ENCODE measurements around the gene GRB2. TPM values are rescaled to one million over a fixed set of nuclear protein-coding genes. Genes with fewer than 3 reads are reported as not detected.

GRB2 gene
- total and polyA plus RNA-seq, 10 of the 15 experiments (the other 5 are each of a cell fraction or from before 2014, with no cell fraction given), result 113 to 268 (median 158) TPM

DNA sequence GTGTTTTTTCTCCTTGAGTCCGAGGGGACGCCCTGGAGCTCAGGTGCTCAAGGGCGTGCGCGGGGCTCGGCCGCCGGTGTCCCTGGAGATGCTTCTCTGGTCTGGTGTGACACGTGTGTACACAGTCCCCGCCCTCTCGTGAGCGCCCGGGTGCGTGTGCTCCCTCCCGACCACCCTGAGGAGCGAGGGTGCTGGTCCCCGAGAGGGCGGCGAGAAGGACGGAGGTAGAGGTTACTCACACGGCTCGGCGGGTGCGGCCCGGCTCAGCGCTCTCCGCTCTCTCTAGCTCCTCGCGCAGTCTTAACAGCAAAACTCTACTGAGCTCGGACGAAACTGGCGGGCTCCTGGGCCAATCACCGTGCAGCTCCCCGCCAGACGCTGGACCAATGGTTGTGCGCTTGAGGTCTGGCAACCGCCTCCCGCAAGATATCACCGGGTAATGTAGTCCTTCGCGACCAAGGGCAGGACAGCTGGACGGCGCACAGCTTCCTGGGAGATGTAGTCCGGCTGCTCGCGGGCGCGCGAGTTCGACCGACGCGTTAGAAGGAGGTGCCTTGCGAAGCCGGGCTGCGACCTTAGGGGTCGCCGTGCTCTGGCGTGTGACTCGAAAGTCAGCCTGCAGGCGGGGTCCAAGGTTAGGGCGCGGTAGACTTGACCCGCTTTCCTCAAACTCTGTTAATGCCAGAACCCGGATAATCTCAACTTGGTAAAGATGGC, 116.2 kb downstream of the GRB2 start, which contains the start of gene SLC25A19 (continued):
- TF ChIP-seq, protein P1, sequence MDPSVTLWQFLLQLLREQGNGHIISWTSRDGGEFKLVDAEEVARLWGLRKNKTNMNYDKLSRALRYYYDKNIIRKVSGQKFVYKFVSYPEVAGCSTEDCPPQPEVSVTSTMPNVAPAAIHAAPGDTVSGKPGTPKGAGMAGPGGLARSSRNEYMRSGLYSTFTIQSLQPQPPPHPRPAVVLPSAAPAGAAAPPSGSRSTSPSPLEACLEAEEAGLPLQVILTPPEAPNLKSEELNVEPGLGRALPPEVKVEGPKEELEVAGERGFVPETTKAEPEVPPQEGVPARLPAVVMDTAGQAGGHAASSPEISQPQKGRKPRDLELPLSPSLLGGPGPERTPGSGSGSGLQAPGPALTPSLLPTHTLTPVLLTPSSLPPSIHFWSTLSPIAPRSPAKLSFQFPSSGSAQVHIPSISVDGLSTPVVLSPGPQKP (IDR thresholded peaks at IDR 0.05; ENCODE audit: low read depth, low read length), result no peak
- TF ChIP-seq, protein P2, sequence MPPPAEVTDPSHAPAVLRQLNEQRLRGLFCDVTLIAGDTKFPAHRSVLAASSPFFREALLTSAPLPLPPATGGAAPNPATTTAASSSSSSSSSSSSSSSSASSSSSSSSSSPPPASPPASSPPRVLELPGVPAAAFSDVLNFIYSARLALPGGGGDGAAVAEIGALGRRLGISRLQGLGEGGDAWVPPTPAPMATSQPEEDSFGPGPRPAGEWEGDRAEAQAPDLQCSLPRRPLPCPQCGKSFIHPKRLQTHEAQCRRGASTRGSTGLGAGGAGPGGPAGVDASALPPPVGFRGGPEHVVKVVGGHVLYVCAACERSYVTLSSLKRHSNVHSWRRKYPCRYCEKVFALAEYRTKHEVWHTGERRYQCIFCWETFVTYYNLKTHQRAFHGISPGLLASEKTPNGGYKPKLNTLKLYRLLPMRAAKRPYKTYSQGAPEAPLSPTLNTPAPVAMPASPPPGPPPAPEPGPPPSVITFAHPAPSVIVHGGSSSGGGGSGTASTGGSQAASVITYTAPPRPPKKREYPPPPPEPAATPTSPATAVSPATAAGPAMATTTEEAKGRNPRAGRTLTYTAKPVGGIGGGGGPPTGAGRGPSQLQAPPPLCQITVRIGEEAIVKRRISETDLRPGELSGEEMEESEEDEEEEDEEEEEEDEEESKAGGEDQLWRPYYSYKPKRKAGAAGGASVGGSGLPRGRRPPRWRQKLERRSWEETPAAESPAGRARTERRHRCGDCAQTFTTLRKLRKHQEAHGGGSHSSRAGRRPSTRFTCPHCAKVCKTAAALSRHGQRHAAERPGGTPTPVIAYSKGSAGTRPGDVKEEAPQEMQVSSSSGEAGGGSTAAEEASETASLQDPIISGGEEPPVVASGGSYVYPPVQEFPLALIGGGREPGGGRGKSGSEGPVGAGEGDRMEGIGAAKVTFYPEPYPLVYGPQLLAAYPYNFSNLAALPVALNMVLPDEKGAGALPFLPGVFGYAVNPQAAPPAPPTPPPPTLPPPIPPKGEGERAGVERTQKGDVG (CRISPR knock-in tag; IDR thresholded peaks at IDR 0.05), result no peak
- TF ChIP-seq POLR2AphosphoS5 (IDR thresholded peaks at IDR 0.05; ENCODE audit: low read length), result peak; percentile 96
- TF ChIP-seq, protein P3, sequence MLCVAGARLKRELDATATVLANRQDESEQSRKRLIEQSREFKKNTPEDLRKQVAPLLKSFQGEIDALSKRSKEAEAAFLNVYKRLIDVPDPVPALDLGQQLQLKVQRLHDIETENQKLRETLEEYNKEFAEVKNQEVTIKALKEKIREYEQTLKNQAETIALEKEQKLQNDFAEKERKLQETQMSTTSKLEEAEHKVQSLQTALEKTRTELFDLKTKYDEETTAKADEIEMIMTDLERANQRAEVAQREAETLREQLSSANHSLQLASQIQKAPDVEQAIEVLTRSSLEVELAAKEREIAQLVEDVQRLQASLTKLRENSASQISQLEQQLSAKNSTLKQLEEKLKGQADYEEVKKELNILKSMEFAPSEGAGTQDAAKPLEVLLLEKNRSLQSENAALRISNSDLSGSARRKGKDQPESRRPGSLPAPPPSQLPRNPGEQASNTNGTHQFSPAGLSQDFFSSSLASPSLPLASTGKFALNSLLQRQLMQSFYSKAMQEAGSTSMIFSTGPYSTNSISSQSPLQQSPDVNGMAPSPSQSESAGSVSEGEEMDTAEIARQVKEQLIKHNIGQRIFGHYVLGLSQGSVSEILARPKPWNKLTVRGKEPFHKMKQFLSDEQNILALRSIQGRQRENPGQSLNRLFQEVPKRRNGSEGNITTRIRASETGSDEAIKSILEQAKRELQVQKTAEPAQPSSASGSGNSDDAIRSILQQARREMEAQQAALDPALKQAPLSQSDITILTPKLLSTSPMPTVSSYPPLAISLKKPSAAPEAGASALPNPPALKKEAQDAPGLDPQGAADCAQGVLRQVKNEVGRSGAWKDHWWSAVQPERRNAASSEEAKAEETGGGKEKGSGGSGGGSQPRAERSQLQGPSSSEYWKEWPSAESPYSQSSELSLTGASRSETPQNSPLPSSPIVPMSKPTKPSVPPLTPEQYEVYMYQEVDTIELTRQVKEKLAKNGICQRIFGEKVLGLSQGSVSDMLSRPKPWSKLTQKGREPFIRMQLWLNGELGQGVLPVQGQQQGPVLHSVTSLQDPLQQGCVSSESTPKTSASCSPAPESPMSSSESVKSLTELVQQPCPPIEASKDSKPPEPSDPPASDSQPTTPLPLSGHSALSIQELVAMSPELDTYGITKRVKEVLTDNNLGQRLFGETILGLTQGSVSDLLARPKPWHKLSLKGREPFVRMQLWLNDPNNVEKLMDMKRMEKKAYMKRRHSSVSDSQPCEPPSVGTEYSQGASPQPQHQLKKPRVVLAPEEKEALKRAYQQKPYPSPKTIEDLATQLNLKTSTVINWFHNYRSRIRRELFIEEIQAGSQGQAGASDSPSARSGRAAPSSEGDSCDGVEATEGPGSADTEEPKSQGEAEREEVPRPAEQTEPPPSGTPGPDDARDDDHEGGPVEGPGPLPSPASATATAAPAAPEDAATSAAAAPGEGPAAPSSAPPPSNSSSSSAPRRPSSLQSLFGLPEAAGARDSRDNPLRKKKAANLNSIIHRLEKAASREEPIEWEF (IDR thresholded peaks at IDR 0.05; ENCODE audit: insufficient replicate concordance, low read depth, low read length), result no peak
- TF ChIP-seq, protein P4, sequence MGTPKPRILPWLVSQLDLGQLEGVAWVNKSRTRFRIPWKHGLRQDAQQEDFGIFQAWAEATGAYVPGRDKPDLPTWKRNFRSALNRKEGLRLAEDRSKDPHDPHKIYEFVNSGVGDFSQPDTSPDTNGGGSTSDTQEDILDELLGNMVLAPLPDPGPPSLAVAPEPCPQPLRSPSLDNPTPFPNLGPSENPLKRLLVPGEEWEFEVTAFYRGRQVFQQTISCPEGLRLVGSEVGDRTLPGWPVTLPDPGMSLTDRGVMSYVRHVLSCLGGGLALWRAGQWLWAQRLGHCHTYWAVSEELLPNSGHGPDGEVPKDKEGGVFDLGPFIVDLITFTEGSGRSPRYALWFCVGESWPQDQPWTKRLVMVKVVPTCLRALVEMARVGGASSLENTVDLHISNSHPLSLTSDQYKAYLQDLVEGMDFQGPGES (IDR thresholded peaks at IDR 0.05), result peak; percentile 83
- no peak for TF ChIP-seq BCL11A (IDR thresholded peaks at IDR 0.05; ENCODE audit: low read depth, low read length)
- peak; percentile 29; the same call in 1 of the 2 replicates for TF ChIP-seq CBFB (IDR thresholded peaks at IDR 0.05; ENCODE audit: low read depth)
- TF ChIP-seq, protein P5, sequence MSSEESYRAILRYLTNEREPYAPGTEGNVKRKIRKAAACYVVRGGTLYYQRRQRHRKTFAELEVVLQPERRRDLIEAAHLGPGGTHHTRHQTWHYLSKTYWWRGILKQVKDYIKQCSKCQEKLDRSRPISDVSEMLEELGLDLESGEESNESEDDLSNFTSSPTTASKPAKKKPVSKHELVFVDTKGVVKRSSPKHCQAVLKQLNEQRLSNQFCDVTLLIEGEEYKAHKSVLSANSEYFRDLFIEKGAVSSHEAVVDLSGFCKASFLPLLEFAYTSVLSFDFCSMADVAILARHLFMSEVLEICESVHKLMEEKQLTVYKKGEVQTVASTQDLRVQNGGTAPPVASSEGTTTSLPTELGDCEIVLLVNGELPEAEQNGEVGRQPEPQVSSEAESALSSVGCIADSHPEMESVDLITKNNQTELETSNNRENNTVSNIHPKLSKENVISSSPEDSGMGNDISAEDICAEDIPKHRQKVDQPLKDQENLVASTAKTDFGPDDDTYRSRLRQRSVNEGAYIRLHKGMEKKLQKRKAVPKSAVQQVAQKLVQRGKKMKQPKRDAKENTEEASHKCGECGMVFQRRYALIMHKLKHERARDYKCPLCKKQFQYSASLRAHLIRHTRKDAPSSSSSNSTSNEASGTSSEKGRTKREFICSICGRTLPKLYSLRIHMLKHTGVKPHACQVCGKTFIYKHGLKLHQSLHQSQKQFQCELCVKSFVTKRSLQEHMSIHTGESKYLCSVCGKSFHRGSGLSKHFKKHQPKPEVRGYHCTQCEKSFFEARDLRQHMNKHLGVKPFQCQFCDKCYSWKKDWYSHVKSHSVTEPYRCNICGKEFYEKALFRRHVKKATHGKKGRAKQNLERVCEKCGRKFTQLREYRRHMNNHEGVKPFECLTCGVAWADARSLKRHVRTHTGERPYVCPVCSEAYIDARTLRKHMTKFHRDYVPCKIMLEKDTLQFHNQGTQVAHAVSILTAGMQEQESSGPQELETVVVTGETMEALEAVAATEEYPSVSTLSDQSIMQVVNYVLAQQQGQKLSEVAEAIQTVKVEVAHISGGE (CRISPR knock-in tag; IDR thresholded peaks at IDR 0.05), result no peak
- TF ChIP-seq NFYA (IDR thresholded peaks at IDR 0.05; ENCODE audit: borderline replicate concordance, low read depth, low read length), result peak; percentile 30; the same call in 1 of the 2 replicates
- peak; percentile 87 for TF ChIP-seq SREBF1 (IDR thresholded peaks at IDR 0.05; ENCODE audit: low read length)
- TF ChIP-seq, protein P6, sequence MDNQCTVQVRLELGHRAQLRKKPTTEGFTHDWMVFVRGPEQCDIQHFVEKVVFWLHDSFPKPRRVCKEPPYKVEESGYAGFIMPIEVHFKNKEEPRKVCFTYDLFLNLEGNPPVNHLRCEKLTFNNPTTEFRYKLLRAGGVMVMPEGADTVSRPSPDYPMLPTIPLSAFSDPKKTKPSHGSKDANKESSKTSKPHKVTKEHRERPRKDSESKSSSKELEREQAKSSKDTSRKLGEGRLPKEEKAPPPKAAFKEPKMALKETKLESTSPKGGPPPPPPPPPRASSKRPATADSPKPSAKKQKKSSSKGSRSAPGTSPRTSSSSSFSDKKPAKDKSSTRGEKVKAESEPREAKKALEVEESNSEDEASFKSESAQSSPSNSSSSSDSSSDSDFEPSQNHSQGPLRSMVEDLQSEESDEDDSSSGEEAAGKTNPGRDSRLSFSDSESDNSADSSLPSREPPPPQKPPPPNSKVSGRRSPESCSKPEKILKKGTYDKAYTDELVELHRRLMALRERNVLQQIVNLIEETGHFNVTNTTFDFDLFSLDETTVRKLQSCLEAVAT (IDR thresholded peaks at IDR 0.05), result no peak
- TF ChIP-seq BHLHE40 (IDR thresholded peaks at IDR 0.05; ENCODE audit: borderline replicate concordance in 1 of 2, low read depth in 2 of 2, low read length in 1 of 2), result peak; percentile 34 to 73

All from GM12878 (cell line).